ENCODE data around the gene ADGRF1.
"Not testable (repeated sequence)": the region's sequence is repeated elsewhere in the genome, so short reads cannot be mapped to it uniquely, and the experiment has no call there.

ADGRF1 gene

GRCh38 chr6:46993846-46994245 is 48.3 kb downstream of the ADGRF1 start:
- Histone ChIP-seq H3K27ac (no peak overlapping the region), H3K4me3 (ENCODE audit: low read depth, low read length) (no peak overlapping the region), H3K36me3 (replicated peaks) (no peaks in the 10 kb centered on the region), H3K27me3 (replicated peaks) (no peaks in the 10 kb centered on the region)
- no peak for TF ChIP-seq CTCF (IDR thresholded peaks at IDR 0.05; ENCODE audit: low read depth, low read length, missing control alignments)
- in situ Hi-C loops (cut with HindIII; ENCODE audit: low pct_ligation_motif_present, low sequenced_read_pairs) = no loop called here
- peak; percentile 88 for DNase-seq

GRCh38 chr6:46992391-46992790 is 49.7 kb downstream of the ADGRF1 start:
- H3K27ac ChIP-seq; H3K4me3 ChIP-seq (ENCODE audit: low read depth, low read length); H3K36me3 ChIP-seq (replicated peaks); H3K27me3 ChIP-seq (replicated peaks); DNase-seq; in situ Hi-C loops (cut with HindIII; ENCODE audit: low pct_ligation_motif_present, low sequenced_read_pairs): not testable (repeated sequence)

- in situ Hi-C loops (cut with HindIII; ENCODE audit: low pct_ligation_motif_present, low sequenced_read_pairs); H3K4me3 ChIP-seq (ENCODE audit: low read depth, low read length); H3K27ac ChIP-seq; H3K27me3 ChIP-seq (replicated peaks); H3K36me3 ChIP-seq (replicated peaks): not testable (repeated sequence)
- TF ChIP-seq CTCF (IDR thresholded peaks at IDR 0.05; ENCODE audit: low read depth, low read length, missing control alignments) = peak; percentile 55
- peak; percentile 45 for DNase-seq
Measured at GRCh38 chr6:46990818-46991510, 51.2 kb downstream of the ADGRF1 start.

- no peaks in the 10 kb centered on the region for H3K36me3 ChIP-seq (replicated peaks)
- TF ChIP-seq CTCF (IDR thresholded peaks at IDR 0.05; ENCODE audit: low read depth, low read length, missing control alignments) = no peak
- no peak for DNase-seq
- no peak overlapping the region for H3K27ac ChIP-seq
- in situ Hi-C loops (cut with HindIII; ENCODE audit: low pct_ligation_motif_present, low sequenced_read_pairs) = no loop called here
- H3K27me3 ChIP-seq (replicated peaks) = no peaks in the 10 kb centered on the region
- H3K4me3 ChIP-seq (ENCODE audit: low read depth, low read length) = no peak overlapping the region
Measured at GRCh38 chr6:46990031-46990644, 52.0 kb downstream of the ADGRF1 start.

- no peak overlapping the region for H3K27ac ChIP-seq
- DNase-seq = no peak
Measured at GRCh38 chr6:46989398-46989797, 52.7 kb downstream of the ADGRF1 start.

GRCh38 chr6:46985943-46986342 is 56.2 kb downstream of the ADGRF1 start:
- TF ChIP-seq CTCF (IDR thresholded peaks at IDR 0.05; ENCODE audit: low read depth, low read length, missing control alignments) = no peak
- no peak overlapping the region for H3K4me3 ChIP-seq (ENCODE audit: low read depth, low read length)
- in situ Hi-C loops (cut with HindIII; ENCODE audit: low pct_ligation_motif_present, low sequenced_read_pairs) = no loop called here
- no peaks in the 10 kb centered on the region for H3K27me3 ChIP-seq (replicated peaks)
- DNase-seq = peak; percentile 43
- H3K27ac ChIP-seq = no peak overlapping the region
- no peaks in the 10 kb centered on the region for H3K36me3 ChIP-seq (replicated peaks)

More at GRCh38 chr6:46989398-46989797, 52.7 kb downstream of the ADGRF1 start:
- Histone ChIP-seq H3K27me3 (replicated peaks) (no peaks in the 10 kb centered on the region), H3K36me3 (replicated peaks) (no peaks in the 10 kb centered on the region), H3K4me3 (ENCODE audit: low read depth, low read length) (no peak overlapping the region)
- in situ Hi-C loops (cut with HindIII; ENCODE audit: low pct_ligation_motif_present, low sequenced_read_pairs) = no loop called here
- no peak for TF ChIP-seq CTCF (IDR thresholded peaks at IDR 0.05; ENCODE audit: low read depth, low read length, missing control alignments)
